Liver (tissue), 3 donors: ENCODE measurements around the gene TMEFF1.

Source experiments
- CTCF ChIP-seq: fragments of 150-350 bp; IDR thresholded peaks from 2 replicates; pipeline ENCODE4 v1.5.1; 2017; ENCODE audit warnings: improper control_type of control experiment, low read depth, low read length; ENCODE audit not compliant: missing input control
- EGR1 ChIP-seq, 2 donors: IDR thresholded peaks; 2 replicates each; pipeline ENCODE4 v1.6.1; 2016 to 2018; ENCODE audit warnings: antibody characterized with exemption in 2 of 2, low read depth in 2 of 2
- JUND ChIP-seq, 2 donors: IDR thresholded peaks; 2 replicates each; pipeline ENCODE4 v1.6.1; 2016; ENCODE audit warnings: antibody characterized with exemption in 2 of 2
- SP1 ChIP-seq: IDR thresholded peaks from 2 replicates; pipeline ENCODE4 v1.6.1; 2018; ENCODE audit warnings: antibody characterized with exemption, mild to moderate bottlenecking
- YY1 ChIP-seq: IDR thresholded peaks from 2 replicates; pipeline ENCODE4 v1.6.1; 2016; ENCODE audit warnings: antibody characterized with exemption, mild to moderate bottlenecking
- ZBTB33 ChIP-seq: IDR thresholded peaks from 2 replicates; pipeline ENCODE4 v1.6.1; 2016; ENCODE audit warnings: antibody characterized with exemption
- donor health status: healthy.
- donor health status: healthy.

- TF ChIP-seq EGR1 (IDR thresholded peaks at IDR 0.05; ENCODE audit: low read depth in 2 of 2) (no peak), YY1 (no peak), ZBTB33 (no peak), CTCF (no peak), SP1 (no peak), JUND (IDR thresholded peaks at IDR 0.05) (no peak)
These were observed 7.7 kb upstream of the TMEFF1 start for GRCh38 chr9:100465274-100465673.
